Mucosa of descending colon (tissue), 3 donors: ENCODE data around the gene IP6K3. TPM values are rescaled to one million over a fixed set of nuclear protein-coding genes. Genes with fewer than 3 reads are reported as not detected.

Experiments
- ATAC-seq: fragments of 200-7000 bp; cut with Tn5 transposase; one replicate; pipeline ENCODE4 v1.9.1; 2020; ENCODE audit warnings: mild to moderate bottlenecking, moderate library complexity
- DNase-seq, 3 donors: peaks; one replicate each; pipeline ENCODE4 v3.0.0-alpha.2; 2020
- H3K36me3 ChIP-seq: fragments of 200-600 bp; one replicate; pipeline ENCODE4 v1.8.0; 2021; ENCODE audit warnings: low read depth, mild to moderate bottlenecking
- H3K4me1 ChIP-seq: fragments of 200-600 bp; one replicate; pipeline ENCODE4 v1.8.0; 2021; ENCODE audit warnings: low read depth, mild to moderate bottlenecking
- H3K4me3 ChIP-seq: fragments of 200-600 bp; one replicate; pipeline ENCODE4 v1.8.0; 2021; ENCODE audit warnings: mild to moderate bottlenecking
- H3K9me3 ChIP-seq: fragments of 200-600 bp; one replicate; pipeline ENCODE4 v1.8.0; 2021; ENCODE audit warnings: mild to moderate bottlenecking
- intact Hi-C, 2 donors: fragments of 100-400 bp; cut with DNase I in 1 of 2; cut with micrococcal nuclease in 1 of 2; formaldehyde crosslinking; loops; one replicate each; pipeline versions ENCODE4 v1.11.0 to v1.11.1; 2022; cut with DNase I, micrococcal nuclease
- total RNA-seq, 3 donors: library from RNA; stranded (reverse); fragmentation: NEBNext Ultra II Directional in 2 of 3; extraction: Animal tissue kit (Norgen Biotek cat#: 25700) in 2 of 3; gene quantifications; one replicate each; pipeline versions ENCODE4 v1.2.1 to v1.2.4, GENCODE V29; 2021 to 2023
- TF ChIP-seq, protein P1 (sequence below): fragments of 200-600 bp; IDR thresholded peaks from one replicate; pipeline ENCODE4 v1.8.0; 2022; ENCODE audit warnings: antibody characterized with exemption, mild to moderate bottlenecking
- donor health status: DM: no; HTN: no; CAD: no; lungs with moderate emphysema.
- donor health status: DM: no; HTN: no; CAD: no.
- donor health status: DM: no; HTN: yes; CAD: no.

Gene IP6K3
- total RNA-seq, 3 donors from 2014 or later: 0.67 to 6.8 (median 0.96) TPM

- DNase-seq (no peak), ATAC-seq (no peak)
- intact Hi-C loops: loop anchor here in 1 of 2 donors (10.0 kb wide), 2 partner anchors 55 to 125 kb away; partner anchors contain the start of gene BAK1
- Histone ChIP-seq H3K9me3 (no peaks in the 10 kb centered on the region), H3K36me3 (no peaks in the 10 kb centered on the region), H3K4me1 (peaks cover 8% of the 10 kb centered on the region), H3K4me3 (no peak overlapping the region)
- TF ChIP-seq, protein P1, sequence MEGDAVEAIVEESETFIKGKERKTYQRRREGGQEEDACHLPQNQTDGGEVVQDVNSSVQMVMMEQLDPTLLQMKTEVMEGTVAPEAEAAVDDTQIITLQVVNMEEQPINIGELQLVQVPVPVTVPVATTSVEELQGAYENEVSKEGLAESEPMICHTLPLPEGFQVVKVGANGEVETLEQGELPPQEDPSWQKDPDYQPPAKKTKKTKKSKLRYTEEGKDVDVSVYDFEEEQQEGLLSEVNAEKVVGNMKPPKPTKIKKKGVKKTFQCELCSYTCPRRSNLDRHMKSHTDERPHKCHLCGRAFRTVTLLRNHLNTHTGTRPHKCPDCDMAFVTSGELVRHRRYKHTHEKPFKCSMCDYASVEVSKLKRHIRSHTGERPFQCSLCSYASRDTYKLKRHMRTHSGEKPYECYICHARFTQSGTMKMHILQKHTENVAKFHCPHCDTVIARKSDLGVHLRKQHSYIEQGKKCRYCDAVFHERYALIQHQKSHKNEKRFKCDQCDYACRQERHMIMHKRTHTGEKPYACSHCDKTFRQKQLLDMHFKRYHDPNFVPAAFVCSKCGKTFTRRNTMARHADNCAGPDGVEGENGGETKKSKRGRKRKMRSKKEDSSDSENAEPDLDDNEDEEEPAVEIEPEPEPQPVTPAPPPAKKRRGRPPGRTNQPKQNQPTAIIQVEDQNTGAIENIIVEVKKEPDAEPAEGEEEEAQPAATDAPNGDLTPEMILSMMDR: no peak
Measured at GRCh38 chr6:33709605-33710295, 37.0 kb downstream of the IP6K3 start.

DNA sequence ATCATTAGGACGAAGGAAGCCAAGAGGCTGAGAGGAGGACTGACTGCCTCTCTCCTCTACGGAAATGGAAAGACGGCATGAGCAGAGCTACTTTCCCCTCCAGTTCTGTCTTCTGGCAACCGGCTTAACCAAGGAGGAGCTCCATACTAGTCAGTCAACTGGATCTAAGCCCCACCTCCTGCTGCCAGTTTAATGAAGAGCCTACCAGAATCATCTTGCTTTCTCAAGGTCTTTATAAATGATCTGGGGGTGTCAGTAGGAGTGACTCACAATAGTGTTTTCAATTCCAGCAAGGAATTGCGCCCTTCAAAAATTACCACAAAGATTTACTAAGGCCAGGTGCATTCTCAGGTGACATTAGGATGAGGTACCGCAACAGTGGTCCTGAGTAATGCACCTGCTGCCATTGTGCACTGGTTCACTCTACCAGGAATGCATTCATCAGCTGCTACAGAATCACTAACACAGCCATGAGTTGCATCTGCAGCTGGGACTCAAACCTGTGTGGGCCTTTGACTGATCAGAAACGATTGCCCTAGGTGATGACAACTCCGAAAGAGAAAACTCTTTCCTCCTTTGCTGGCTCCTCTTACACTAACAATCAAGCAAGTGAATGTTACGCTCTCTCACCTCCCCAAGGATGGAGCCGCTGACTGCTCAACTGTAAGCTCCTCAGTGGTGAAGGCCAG, 38.0 kb downstream of the IP6K3 start:
- peaks cover 8% of the 10 kb centered on the region for H3K4me1 ChIP-seq
- TF ChIP-seq, protein P1: no peak
- no peaks in the 10 kb centered on the region for H3K36me3 ChIP-seq
- intact Hi-C loops: loop anchor here in 1 of 2 donors (10.0 kb wide), 1 partner anchor 124 kb away; the partner anchor contains the start of gene BAK1
- no peak overlapping the region for H3K4me3 ChIP-seq
- DNase-seq: no peak
- no peak for ATAC-seq
- no peaks in the 10 kb centered on the region for H3K9me3 ChIP-seq

DNA sequence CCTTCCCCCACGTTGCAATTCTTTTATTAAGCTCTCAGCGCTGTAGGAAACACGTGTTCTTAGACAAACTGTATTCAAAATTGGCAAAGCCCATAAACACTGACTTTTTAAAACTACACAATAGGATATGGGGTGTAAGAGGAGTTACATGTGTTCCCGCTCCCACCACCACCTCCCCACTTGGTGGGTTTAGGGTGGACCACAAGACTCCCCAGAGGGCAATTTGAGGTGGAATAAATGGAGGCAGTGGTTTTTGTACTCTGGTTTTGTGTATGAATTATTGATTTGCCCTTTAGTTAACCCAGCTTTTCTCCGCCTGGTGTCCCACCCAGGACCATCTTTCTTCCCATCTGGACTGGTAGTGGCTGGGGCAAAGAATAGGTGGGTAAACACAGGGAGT, 38.9 kb downstream of the IP6K3 start:
- intact Hi-C loops: loop anchor here in 1 of 2 donors (10.0 kb wide), 1 partner anchor 123 kb away; the partner anchor contains the start of gene BAK1
- Histone ChIP-seq H3K9me3 (no peaks in the 10 kb centered on the region), H3K4me3 (no peak overlapping the region), H3K4me1 (peaks cover 8% of the 10 kb centered on the region), H3K36me3 (no peaks in the 10 kb centered on the region)
- ATAC-seq: no peak
- TF ChIP-seq, protein P1: no peak
- no peak for DNase-seq

- no peak for DNase-seq
- no peaks in the 10 kb centered on the region for H3K9me3 ChIP-seq
- intact Hi-C loops: loop anchor here in 1 of 2 donors (10.0 kb wide), 1 partner anchor 121 kb away; the partner anchor contains the start of gene BAK1
- TF ChIP-seq, protein P1: no peak
- no peak overlapping the region for H3K4me3 ChIP-seq
- ATAC-seq: no peak
- H3K36me3 ChIP-seq: no peaks in the 10 kb centered on the region
- H3K4me1 ChIP-seq: peaks cover 8% of the 10 kb centered on the region
Measured at GRCh38 chr6:33705955-33706725, 40.6 kb downstream of the IP6K3 start.

DNA sequence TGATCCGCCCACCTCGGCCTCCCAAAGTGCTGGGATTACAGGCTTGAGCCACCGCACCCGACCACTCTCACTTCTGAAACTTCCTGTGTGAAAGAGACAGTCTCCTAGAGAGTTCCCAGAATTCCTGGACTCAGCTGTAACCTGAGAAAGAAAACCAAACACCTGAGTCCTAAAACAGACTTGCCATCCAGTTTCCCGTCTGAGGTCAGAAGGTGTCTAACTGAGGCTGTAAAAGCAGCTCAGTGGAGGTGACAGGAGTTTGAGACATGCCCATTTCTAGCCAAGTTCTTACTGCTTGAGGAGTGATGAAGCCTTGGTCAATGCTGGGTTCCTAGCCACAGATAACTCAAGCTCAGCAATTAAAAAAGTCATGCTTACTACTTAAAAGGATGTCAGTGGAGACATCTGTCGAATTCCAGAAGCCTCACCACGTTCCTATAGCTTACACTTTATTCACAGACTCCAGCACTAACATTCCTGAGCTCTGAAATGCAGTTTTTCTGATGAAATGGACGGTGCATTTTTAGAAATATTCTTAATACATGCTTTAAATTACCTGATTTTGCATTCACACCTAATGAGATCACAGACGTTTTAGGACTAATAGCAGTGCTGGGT, 41.3 kb downstream of the IP6K3 start:
- no peak for DNase-seq
- no peaks in the 10 kb centered on the region for H3K4me1 ChIP-seq
- ATAC-seq: no peak
- TF ChIP-seq, protein P1: no peak
- H3K36me3 ChIP-seq: no peaks in the 10 kb centered on the region
- H3K9me3 ChIP-seq: no peaks in the 10 kb centered on the region
- intact Hi-C loops: loop anchor here in 1 of 2 donors (10.0 kb wide), 1 partner anchor 121 kb away; the partner anchor contains the start of gene BAK1
- no peak overlapping the region for H3K4me3 ChIP-seq
